Ascending aorta (tissue), 2 donors: ENCODE data around the gene RDM1. TPM values are rescaled to one million over a fixed set of nuclear protein-coding genes. Genes with fewer than 3 reads are reported as not detected.

ENCODE experiments used
- DNase-seq, 2 donors: peaks; one replicate each; pipeline ENCODE4 v3.0.0-alpha.2; 2019; ENCODE audit warnings: low spot score in 2 of 2
- H3K27ac ChIP-seq, 2 donors: fragments of 200-600 bp; sonication (generic); one replicate each; pipeline ENCODE4 v1.5.1; 2016 to 2017; ENCODE audit warnings: mild to moderate bottlenecking in 1 of 2
- H3K27me3 ChIP-seq: fragments of 200-600 bp; sonication (generic); one replicate; pipeline ENCODE4 v1.5.1; 2017
- H3K36me3 ChIP-seq, 2 donors: fragments of 200-600 bp; sonication (generic); one replicate each; pipeline ENCODE4 v1.5.1; 2016
- H3K4me1 ChIP-seq, 2 donors: fragments of 200-600 bp; sonication (generic); one replicate each; pipeline ENCODE4 v1.5.1; 2016 to 2017; ENCODE audit warnings: mild to moderate bottlenecking in 1 of 2
- H3K4me3 ChIP-seq, 2 donors: fragments of 200-600 bp; sonication (generic); one replicate each; pipeline ENCODE4 v1.5.1; 2016 to 2017; ENCODE audit warnings: mild to moderate bottlenecking in 1 of 2
- H3K9me3 ChIP-seq, 2 donors: fragments of 200-600 bp; sonication (generic); one replicate each; pipeline ENCODE4 v1.5.1; 2016
- intact Hi-C: fragments of 100-400 bp; cut with DNase I; formaldehyde crosslinking; loops from one replicate; pipeline ENCODE4 v1.15.1; 2023
- total RNA-seq: library from RNA; depleted of rRNA; stranded (reverse); fragments of >200 nt; gene quantifications from one replicate; pipeline ENCODE4 v1.1.0, GENCODE V29; 2016
- TF ChIP-seq, protein P1 (sequence below), 3 experiments: fragments of 200-600 bp in 2 of 3; fragments of 450-650 bp in 1 of 3; sonication (generic) in 2 of 3; IDR thresholded peaks; one replicate each; pipeline ENCODE4 v1.5.1; 2016 to 2019; ENCODE audit warnings: antibody characterized with exemption in 3 of 3, mild to moderate bottlenecking in 1 of 3, moderate library complexity in 1 of 3

The RDM1 gene, protein sequence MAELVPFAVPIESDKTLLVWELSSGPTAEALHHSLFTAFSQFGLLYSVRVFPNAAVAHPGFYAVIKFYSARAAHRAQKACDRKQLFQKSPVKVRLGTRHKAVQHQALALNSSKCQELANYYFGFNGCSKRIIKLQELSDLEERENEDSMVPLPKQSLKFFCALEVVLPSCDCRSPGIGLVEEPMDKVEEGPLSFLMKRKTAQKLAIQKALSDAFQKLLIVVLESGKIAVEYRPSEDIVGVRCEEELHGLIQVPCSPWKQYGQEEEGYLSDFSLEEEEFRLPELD
- total RNA-seq = not detected

DNA sequence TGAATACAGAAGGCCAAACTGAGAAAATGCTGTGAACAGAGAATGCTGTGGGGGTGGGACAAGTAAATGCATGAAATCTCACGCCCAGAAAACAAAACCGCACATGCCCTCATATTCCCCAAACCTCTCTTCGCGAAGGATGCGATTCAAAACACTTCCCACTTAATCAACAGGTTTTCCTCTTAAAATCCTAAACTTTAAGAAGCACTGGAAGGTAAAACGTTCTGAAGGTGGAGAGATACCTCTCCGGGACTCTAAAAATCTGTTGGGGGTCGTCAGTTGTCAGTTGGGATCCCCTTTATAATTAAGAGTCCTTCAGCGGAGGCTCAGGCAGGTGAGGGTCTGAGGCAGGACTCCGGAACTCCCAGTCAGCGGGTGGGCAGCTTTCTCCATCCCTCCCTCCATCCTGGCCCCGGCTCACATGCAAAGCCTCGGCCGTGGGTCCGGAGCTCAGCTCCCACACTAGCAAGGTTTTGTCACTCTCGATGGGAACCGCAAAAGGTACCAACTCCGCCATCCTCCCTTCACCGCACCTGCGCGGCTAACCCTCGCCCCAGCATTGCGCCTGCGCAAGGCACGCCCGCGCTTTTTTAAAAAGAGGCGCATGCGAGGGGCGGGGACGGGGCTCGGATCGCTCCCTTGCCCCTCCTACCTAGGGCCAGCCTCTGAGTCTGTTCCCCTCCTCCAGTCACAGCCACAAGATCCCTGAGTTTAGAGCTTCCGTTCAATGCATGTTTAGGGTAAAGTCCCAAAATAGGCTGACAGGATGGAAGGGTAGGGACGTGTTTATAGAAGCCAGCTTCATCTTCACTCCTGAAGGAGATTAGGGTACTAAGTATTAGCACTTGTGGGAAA is at the start of gene RDM1:
Gene RDM1 (minus strand): TSS at position 563 of the 855 bp plus-strand sequence. CDS start 46 bp downstream, at position 517.
- TF ChIP-seq, protein P1, sequence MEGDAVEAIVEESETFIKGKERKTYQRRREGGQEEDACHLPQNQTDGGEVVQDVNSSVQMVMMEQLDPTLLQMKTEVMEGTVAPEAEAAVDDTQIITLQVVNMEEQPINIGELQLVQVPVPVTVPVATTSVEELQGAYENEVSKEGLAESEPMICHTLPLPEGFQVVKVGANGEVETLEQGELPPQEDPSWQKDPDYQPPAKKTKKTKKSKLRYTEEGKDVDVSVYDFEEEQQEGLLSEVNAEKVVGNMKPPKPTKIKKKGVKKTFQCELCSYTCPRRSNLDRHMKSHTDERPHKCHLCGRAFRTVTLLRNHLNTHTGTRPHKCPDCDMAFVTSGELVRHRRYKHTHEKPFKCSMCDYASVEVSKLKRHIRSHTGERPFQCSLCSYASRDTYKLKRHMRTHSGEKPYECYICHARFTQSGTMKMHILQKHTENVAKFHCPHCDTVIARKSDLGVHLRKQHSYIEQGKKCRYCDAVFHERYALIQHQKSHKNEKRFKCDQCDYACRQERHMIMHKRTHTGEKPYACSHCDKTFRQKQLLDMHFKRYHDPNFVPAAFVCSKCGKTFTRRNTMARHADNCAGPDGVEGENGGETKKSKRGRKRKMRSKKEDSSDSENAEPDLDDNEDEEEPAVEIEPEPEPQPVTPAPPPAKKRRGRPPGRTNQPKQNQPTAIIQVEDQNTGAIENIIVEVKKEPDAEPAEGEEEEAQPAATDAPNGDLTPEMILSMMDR (IDR thresholded peaks at IDR 0.05) = no peak
- DNase-seq = peak in 1 of 2 donors; percentile 68
- Histone ChIP-seq H3K9me3 (no peaks in the 10 kb centered on the region), H3K4me1 (peaks cover 0 to 8% of the 10 kb centered on the region in 2 donors), H3K27ac (no peak within 1 kb of the TSS), H3K27me3 (no peaks in the 10 kb centered on the region), H3K36me3 (no peaks in the 10 kb centered on the region), H3K4me3 (peak within 1 kb of the TSS; percentile 50 to 51)
- intact Hi-C loops = no loop called here

DNA sequence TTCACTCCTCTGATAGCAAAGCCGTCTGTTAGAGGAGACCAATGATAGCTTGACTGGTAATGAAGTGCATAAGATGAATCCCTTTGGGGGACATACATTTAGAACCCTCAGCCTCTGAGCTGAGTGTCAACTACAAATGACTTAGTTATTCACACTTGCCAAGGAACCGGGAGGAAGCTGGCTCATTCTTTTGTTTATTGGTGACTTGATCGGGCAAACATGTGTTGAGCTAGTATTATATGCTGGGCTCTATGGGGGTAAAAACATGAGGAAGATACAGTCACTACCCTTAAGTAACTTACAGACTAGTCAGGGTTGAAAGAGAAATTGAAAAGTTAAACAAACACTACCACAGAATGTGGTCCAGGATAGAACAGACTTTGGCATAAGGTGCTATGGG is 47.8 kb upstream of the RDM1 start:
- no peak overlapping the region for H3K4me3 ChIP-seq
- no peaks in the 10 kb centered on the region for H3K27me3 ChIP-seq
- intact Hi-C loops = loop anchor here (10.0 kb wide), 1 partner anchor 166 kb away; no protein-coding TSS in a partner anchor
- no peak for DNase-seq
- H3K27ac ChIP-seq = no peak overlapping the region
- H3K36me3 ChIP-seq = no peaks in the 10 kb centered on the region
- TF ChIP-seq, protein P1 (IDR thresholded peaks at IDR 0.05) = no peak
- no peaks in the 10 kb centered on the region for H3K4me1 ChIP-seq
- H3K9me3 ChIP-seq = no peaks in the 10 kb centered on the region

DNA sequence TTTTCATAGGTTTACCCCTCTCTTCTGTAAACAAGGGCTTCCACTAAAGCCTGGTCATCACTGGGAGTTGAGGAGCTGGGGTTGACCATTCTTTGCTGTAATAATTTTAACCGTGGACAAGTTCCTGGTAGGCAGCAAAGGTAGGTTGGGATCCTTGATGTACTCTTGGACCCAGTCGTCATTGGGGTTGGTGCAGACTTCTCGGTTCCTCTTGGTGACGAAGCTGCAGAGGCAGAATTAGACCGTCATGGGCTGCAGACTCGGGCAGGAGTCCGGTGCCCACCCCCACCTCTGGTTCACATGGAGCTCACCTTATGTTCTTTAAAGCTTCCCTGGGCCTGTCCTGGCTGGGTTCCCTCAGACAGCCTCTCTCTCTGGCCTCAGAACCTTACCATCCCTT is 46.9 kb upstream of the RDM1 start:
- Histone ChIP-seq H3K4me3 (no peak overlapping the region), H3K27me3 (no peaks in the 10 kb centered on the region), H3K36me3 (no peaks in the 10 kb centered on the region), H3K4me1 (no peaks in the 10 kb centered on the region), H3K27ac (no peak overlapping the region), H3K9me3 (no peaks in the 10 kb centered on the region)
- TF ChIP-seq, protein P1 (IDR thresholded peaks at IDR 0.05) = no peak
- intact Hi-C loops = loop anchor here (10.0 kb wide), 1 partner anchor 167 kb away; no protein-coding TSS in a partner anchor
- no peak for DNase-seq

DNA sequence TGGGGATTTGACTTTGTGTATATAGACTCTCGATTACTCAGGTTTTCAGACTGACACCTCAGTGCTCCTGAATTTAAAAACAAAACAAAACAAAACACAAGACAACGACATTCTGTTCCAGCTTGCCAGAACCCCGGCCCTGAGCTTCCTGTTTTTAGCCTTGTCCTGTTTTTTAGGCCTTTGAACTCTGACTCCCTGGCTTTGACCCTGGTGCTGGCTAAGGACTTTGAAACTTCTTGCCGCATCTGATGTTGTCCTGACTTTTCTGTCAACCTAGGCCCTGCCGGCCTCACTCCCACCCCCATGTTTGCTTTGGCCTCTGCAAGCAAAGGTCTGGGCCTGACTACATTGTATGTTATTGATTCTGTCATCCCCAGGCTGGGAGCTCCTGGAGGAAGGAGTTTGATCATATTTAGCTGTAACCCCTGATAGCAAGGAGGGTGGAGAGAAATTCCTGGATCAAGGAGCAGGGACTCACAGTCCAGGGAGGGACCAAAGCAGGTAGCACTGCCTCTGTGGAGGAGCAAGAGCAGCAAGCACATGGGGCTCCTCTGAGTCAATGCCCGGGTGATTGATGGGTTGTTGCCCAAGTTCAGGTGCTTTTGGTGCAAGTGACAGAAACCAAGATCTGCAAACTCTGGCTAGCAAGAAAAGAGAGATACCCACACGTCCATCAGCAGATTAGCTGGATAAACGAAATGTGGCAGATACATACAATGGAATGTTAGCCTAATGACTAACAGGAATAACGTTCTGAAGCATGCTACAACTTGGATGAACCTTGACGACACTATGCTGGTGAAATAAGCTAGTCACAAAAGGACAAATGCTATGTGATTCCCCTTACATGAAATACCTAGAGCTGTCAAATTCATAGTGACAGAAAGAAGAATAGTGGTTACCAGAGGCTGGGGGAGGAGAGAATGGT is 43.0 kb upstream of the RDM1 start:
- no peak overlapping the region for H3K4me3 ChIP-seq
- H3K27ac ChIP-seq = no peak overlapping the region
- intact Hi-C loops = loop anchor here (10.0 kb wide), 1 partner anchor 171 kb away; no protein-coding TSS in a partner anchor
- DNase-seq = no peak
- no peaks in the 10 kb centered on the region for H3K9me3 ChIP-seq
- no peaks in the 10 kb centered on the region for H3K27me3 ChIP-seq
- TF ChIP-seq, protein P1 (IDR thresholded peaks at IDR 0.05) = no peak
- no peaks in the 10 kb centered on the region for H3K4me1 ChIP-seq
- H3K36me3 ChIP-seq = no peaks in the 10 kb centered on the region

DNA sequence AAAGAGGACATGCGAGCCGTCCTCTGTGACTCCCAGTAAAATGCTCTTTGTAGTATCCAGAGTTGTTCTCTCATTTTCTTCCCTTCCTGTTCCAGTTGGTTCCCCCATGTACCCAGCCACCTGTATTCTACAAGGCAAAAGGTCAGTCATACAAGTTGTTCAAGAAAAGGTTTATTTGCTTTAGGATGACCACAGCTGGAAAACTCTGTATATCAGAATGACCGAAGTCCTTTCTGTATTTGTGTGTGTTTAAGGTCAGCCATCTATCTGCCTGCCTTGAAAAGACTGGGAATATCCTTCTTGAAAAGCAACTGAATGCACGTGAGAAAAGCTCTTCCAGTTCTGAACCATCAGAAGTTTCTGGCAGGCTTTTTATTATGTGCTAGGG is 42.4 kb upstream of the RDM1 start:
- intact Hi-C loops = loop anchor here (10.0 kb wide), 1 partner anchor 172 kb away; no protein-coding TSS in a partner anchor
- Histone ChIP-seq H3K27me3 (no peaks in the 10 kb centered on the region), H3K36me3 (no peaks in the 10 kb centered on the region), H3K9me3 (no peaks in the 10 kb centered on the region), H3K27ac (no peak overlapping the region), H3K4me1 (no peaks in the 10 kb centered on the region), H3K4me3 (no peak overlapping the region)
- no peak for DNase-seq
- TF ChIP-seq, protein P1 (IDR thresholded peaks at IDR 0.05) = no peak
